Lower lobe of right lung (tissue), 2 donors: Measurements from ENCODE around the gene PSKH1. TPM values are rescaled to one million over a fixed set of nuclear protein-coding genes. Genes with fewer than 3 reads are reported as not detected.
"Not testable (repeated sequence)": the region's sequence is repeated elsewhere in the genome, so short reads cannot be mapped to it uniquely, and the experiment has no call there.

Experiments used
- ATAC-seq, 2 donors: fragments of 200-7000 bp; cut with Tn5 transposase; one replicate each; pipeline ENCODE4 v1.9.1; 2020 to 2022; ENCODE audit warnings: mild to moderate bottlenecking in 2 of 2, moderate library complexity in 2 of 2
- DNase-seq: peaks from one replicate; pipeline ENCODE4 v3.0.0-alpha.2; 2020
- H3K27ac ChIP-seq: fragments of 200-600 bp; one replicate; pipeline ENCODE4 v1.8.0; 2022
- H3K27me3 ChIP-seq: fragments of 200-600 bp; one replicate; pipeline ENCODE4 v1.8.0; 2022; ENCODE audit warnings: low read depth
- H3K36me3 ChIP-seq: fragments of 200-600 bp; one replicate; pipeline ENCODE4 v1.8.0; 2022; ENCODE audit warnings: mild to moderate bottlenecking
- H3K4me1 ChIP-seq: fragments of 200-600 bp; one replicate; pipeline ENCODE4 v1.8.0; 2022
- H3K4me3 ChIP-seq: fragments of 200-600 bp; one replicate; pipeline ENCODE4 v1.8.0; 2022; ENCODE audit warnings: mild to moderate bottlenecking
- H3K9me3 ChIP-seq: fragments of 200-600 bp; one replicate; pipeline ENCODE4 v1.8.0; 2022
- intact Hi-C: fragments of 100-400 bp; cut with DNase I; formaldehyde crosslinking; loops from one replicate; pipeline ENCODE4 v1.11.0; 2022
- total RNA-seq: library from RNA; stranded (reverse); fragmentation: NEBNext Ultra II Directional; extraction: Animal tissue kit (Norgen Biotek cat#: 25700); gene quantifications from one replicate; pipeline ENCODE4 v1.2.1, GENCODE V29; 2021
- TF ChIP-seq, protein P1 (sequence below): fragments of 200-600 bp; IDR thresholded peaks from one replicate; pipeline ENCODE4 v1.8.0; 2022; ENCODE audit warnings: antibody characterized with exemption, mild to moderate bottlenecking
- donor health status: DM: no; HTN: yes; CAD: no; lungs with severe emphysema.

PSKH1 gene
- total RNA-seq, 1 donor from 2014 or later, result 28.3 TPM

DNA sequence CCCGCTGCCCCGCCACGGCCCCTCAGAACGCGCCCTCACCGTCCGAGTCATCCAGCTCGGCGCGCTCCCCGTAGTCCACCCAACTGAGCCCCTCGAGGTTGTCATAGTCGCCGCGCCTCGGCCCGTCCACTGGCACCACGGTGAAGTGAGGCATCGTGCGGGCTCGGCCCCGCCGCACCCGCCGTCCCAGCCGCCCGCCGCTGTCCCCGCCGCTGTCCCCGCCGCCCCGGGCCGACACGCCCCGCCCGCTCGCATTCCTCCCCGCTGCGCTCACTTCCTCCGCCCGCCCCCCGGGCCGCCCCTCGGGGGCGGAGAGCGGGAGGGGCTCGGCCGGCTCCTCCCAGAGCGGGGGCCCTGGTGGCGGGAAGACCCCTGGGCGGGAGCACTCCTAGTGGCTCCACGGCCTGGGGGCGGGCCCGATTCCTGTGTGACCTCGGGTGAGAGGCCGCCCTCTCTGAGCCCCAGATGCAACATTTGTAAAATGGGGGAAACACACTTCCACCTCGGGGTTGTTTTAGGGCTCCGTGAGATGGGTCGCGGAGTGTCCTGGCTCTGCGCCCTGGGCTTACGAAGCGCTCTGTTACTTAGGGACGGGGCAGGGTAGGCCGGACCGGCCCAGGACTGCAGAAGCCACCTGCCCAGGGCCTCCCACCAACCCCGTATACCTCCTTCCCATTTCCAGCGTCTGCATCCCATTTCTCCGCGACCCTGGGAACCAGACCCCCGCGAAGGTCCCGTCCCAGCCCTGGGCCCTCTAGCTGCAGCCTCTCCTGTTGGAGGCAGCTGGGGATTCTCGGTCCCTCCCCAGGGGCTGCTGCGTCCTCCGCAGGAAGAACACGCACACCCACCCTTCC, 75.6 kb downstream of the PSKH1 start, which contains the start of gene SLC12A4:
Gene SLC12A4 (minus strand): TSS at position 238 of the 854 bp plus-strand sequence. CDS start 84 bp downstream, at position 154.
- ATAC-seq (peak; percentile 95), DNase-seq (peak; percentile 86)
- peak within 1 kb of the TSS; percentile 99 for H3K27ac ChIP-seq
- intact Hi-C loops, result no loop called here
- H3K9me3 ChIP-seq, result no peaks in the 10 kb centered on the region
- no peaks in the 10 kb centered on the region for H3K27me3 ChIP-seq
- TF ChIP-seq, protein P1, sequence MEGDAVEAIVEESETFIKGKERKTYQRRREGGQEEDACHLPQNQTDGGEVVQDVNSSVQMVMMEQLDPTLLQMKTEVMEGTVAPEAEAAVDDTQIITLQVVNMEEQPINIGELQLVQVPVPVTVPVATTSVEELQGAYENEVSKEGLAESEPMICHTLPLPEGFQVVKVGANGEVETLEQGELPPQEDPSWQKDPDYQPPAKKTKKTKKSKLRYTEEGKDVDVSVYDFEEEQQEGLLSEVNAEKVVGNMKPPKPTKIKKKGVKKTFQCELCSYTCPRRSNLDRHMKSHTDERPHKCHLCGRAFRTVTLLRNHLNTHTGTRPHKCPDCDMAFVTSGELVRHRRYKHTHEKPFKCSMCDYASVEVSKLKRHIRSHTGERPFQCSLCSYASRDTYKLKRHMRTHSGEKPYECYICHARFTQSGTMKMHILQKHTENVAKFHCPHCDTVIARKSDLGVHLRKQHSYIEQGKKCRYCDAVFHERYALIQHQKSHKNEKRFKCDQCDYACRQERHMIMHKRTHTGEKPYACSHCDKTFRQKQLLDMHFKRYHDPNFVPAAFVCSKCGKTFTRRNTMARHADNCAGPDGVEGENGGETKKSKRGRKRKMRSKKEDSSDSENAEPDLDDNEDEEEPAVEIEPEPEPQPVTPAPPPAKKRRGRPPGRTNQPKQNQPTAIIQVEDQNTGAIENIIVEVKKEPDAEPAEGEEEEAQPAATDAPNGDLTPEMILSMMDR, result no peak
- H3K36me3 ChIP-seq, result no peaks in the 10 kb centered on the region
- peak within 1 kb of the TSS; percentile 94 for H3K4me3 ChIP-seq
- peaks cover 45% of the 10 kb centered on the region for H3K4me1 ChIP-seq

DNA sequence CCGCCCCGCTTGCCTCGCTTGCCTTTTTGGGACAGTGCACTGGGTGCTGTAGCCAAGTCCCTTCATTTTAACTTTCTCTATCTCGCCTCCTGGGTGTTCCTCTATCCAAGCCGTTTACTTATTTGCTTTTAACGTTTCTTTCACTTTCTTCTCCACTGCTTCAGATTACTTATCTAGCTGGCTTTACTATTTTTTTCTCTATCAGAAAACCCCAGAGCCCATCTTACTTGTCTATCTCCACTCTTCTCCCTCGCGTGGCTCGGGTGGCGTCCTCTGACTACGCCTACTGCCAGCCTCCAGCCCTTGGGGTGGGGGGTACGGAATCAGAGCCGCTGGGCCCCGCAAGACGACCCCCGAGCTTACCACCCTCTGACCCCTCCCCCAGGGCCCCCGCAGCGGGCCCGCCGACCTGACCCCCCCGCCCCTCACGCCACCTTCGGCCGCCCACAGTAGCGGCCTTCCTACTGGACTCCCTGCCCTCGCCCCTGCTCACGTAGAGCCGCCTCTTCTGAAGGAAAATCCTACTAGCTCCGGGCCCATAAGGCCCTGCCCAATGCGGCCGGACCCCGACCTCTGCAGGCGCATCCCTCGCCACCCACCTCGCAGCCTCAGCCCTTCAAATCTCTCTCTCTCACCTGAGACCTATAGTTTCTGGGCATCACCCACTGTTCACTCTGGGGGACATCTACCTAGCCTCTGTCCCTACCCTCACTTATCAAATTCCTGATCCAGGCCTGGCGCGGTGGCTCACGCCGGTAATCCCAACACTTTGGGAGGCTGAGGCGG, 76.4 kb downstream of the PSKH1 start:
- H3K27ac ChIP-seq, result peak overlapping the region; percentile 99
- H3K9me3 ChIP-seq, result no peaks in the 10 kb centered on the region
- peak overlapping the region; percentile 94 for H3K4me3 ChIP-seq
- H3K27me3 ChIP-seq, result no peaks in the 10 kb centered on the region
- intact Hi-C loops, result no loop called here
- ATAC-seq, result peak in 1 of 2 donors; percentile 22
- no peak for DNase-seq
- TF ChIP-seq, protein P1, result no peak
- no peaks in the 10 kb centered on the region for H3K36me3 ChIP-seq
- H3K4me1 ChIP-seq, result peaks cover 39% of the 10 kb centered on the region

DNA sequence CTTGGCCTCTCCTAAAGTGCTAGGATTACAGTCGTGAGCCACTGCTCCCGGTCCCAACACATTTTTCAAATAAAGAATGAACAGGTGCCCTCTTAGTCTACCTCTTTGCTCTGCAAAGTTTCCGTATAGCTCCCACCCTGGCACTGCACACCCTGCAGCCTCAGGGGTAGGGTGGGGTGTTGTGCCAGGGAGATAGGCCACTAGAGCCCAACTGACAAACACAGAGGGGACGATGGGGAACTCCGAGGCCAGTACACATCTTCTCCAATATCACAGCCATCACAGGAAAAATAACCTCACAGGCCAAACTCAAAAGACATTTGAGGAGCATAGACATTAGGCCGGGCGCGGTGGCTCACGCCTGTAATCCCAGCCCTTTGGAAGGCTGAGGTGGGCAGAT, 78.1 kb downstream of the PSKH1 start:
- TF ChIP-seq, protein P1, result no peak
- no peak for DNase-seq
- H3K27me3 ChIP-seq, result no peaks in the 10 kb centered on the region
- peaks cover 26% of the 10 kb centered on the region for H3K4me1 ChIP-seq
- intact Hi-C loops, result no loop called here
- H3K9me3 ChIP-seq, result no peaks in the 10 kb centered on the region
- no peak overlapping the region for H3K4me3 ChIP-seq
- H3K27ac ChIP-seq, result no peak overlapping the region
- no peak for ATAC-seq
- H3K36me3 ChIP-seq, result no peaks in the 10 kb centered on the region

DNA sequence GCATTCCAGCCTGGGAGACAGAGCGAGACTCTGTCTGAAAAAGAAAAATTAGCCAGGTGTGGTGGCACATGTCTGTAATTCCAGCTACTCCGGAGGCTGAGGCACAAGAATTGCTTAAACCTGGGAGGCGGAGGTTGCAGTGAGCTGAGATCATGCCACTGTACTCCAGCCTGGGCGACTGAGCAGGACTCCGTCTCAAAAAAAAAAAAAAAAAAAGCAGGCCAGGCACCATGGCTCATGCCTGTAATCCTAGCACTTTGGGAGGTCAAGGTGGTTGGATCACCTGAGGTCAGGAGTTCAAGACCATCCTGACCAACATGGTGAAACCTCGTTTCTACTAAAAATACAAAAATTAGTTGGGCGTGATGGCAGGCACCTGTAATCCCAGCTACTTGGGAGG, 79.2 kb downstream of the PSKH1 start:
- H3K4me3 ChIP-seq, H3K27ac ChIP-seq, intact Hi-C loops, H3K9me3 ChIP-seq, H3K27me3 ChIP-seq, H3K36me3 ChIP-seq, DNase-seq, ATAC-seq: not testable (repeated sequence)
- peaks cover 14% of the 10 kb centered on the region for H3K4me1 ChIP-seq

DNA sequence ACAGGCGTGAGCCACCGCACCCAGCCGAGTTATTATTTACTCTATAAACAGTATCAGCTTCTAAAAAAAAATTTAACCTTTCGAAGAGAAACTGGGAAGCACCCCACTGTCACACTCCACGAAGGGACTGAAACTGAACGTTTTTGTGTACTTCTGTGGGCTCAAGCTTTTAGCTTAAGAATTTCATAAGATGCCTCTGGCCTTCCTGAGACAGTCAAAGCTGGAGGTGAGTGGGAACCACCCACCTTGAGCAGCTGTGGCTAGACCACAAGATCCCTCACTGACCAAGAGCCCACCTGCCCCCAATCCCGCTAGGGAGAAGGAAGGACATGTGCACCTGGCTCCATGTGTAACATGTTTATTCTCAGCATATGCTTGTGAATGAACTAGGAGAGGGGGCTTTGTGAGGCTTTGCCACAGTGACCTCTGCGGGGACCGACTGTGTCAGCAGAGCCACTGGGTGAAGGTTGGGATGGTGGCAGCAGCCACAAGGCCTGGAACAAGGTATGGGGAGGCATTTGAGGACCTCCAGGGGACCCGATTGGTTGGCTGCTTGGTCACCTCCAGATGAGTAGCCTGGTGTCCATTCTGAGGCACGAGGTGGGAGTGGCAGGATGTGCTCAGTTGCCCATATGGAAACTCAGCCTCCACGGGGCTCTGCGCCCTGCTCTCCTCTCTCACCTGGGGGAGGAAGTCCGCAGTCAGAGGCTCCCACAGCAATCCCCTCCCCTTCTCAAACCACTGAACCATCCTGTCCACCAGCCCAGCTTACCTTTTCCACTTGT, 82.5 kb downstream of the PSKH1 start:
- H3K4me1 ChIP-seq, result no peaks in the 10 kb centered on the region
- DNase-seq, result no peak
- no peak overlapping the region for H3K27ac ChIP-seq
- TF ChIP-seq, protein P1, result no peak
- intact Hi-C loops, result no loop called here
- H3K4me3 ChIP-seq, result no peak overlapping the region
- peaks cover 6% of the 10 kb centered on the region for H3K27me3 ChIP-seq
- no peak for ATAC-seq
- no peaks in the 10 kb centered on the region for H3K9me3 ChIP-seq
- no peaks in the 10 kb centered on the region for H3K36me3 ChIP-seq
